GM20000 (cell line): ENCODE measurements around the gene CDSN.

Experiments used
- DNase-seq: peaks from one replicate; pipeline ENCODE4 v3.0.0; 2012; ENCODE audit warnings: low spot score
- CTCF ChIP-seq: IDR thresholded peaks from 2 replicates; pipeline ENCODE4 v1.5.1; 2012; ENCODE audit warnings: mild to moderate bottlenecking, control low read depth; ENCODE audit errors: extremely low read depth, missing control alignments

The CDSN gene

GRCh38 chr6:31162463-31163165 lies 42.4 kb upstream of the CDSN start:
- DNase-seq: no peak
- TF ChIP-seq CTCF: no peak

GRCh38 chr6:31161216-31162126 lies 41.2 kb upstream of the CDSN start:
- no peak for TF ChIP-seq CTCF
- no peak for DNase-seq

- TF ChIP-seq CTCF: no peak
- no peak for DNase-seq
These were observed 38.9 kb upstream of the CDSN start for GRCh38 chr6:31158863-31159855.

- peak; percentile 99 for DNase-seq
- no peak for TF ChIP-seq CTCF
These were observed 38.1 kb upstream of the CDSN start, which contains the start of gene TCF19 for GRCh38 chr6:31158140-31158862. Gene TCF19, plus strand, starts transcription at chr6:31158589. Its CDS starts 881 bp downstream, at chr6:31159470.

- no peak for DNase-seq
- no peak for TF ChIP-seq CTCF
These were observed 37.4 kb upstream of the CDSN start, which contains the start of gene CCHCR1 for GRCh38 chr6:31157513-31158139. Gene CCHCR1, minus strand, starts transcription at chr6:31157802. Its CDS starts 202 bp downstream, at chr6:31157600.

GRCh38 chr6:31156641-31157040 lies 36.4 kb upstream of the CDSN start:
- no peak for TF ChIP-seq CTCF
- DNase-seq: no peak
